Stimulated activated CD8-positive, alpha-beta memory T cell treated with anti-CD3 and anti-CD28 coated beads, Interleukin-12 subunit alpha, Interleukin-12 subunit beta, amount 100 ng/mL, for 24 hours (primary cell): ENCODE measurements around the gene HS6ST1.
"Not testable (repeated sequence)": the region's sequence is repeated elsewhere in the genome, so short reads cannot be mapped to it uniquely, and the experiment has no call there.

Source experiments
- DNase-seq: peaks from one replicate; pipeline ENCODE4 v3.0.0-alpha.2; 2020; ENCODE audit errors: extremely low read depth

Gene HS6ST1

DNA sequence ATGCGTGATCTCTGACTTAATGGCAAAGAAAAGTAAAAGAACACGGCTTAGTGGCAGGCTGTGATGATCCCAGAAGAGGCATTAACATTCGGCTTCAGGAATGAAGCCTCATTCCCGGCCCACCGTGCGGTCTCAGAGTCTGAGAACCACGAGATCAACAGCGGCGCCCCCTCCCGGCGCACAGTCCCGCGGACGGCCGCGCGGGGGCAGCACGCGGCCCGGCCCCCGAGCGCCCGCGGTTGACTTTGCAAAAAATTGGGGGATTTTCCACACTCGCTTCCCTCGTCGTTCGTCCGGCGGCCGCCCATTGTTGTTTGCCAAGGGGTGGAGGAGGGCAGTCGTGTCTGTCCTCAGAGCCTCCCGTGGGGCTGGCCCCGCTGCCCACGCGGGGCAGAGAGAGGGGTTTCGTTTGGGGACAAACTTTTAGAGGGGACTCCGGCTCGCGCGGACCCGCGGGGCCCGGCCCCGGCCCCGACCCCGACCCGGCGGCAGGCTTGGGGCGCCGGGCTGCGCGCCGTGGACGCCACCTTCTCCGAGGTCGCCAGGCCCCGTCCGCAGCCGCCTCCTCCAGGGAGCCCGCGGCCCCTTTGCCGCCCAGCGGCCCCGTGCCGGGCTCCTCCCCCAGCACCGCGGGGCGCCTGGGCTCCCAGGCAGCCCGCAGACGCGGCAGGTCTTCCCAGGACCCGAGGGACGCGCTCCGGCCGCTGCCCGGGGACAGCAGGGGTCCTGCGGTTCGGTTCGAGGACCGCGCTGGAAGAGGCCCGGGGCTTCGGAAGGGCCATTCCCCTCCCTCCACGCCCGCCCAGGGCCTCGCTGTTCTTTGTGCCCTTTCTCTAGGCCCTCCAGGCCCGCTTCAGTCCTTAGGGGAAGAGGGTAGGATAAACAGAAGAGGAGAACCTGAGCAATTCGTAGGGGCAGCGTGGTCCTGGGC, 3.4 kb upstream of the HS6ST1 start:
- DNase-seq = peak; percentile 65

- DNase-seq = no peak
Measured at GRCh38 chr2:128320906-128321771, 2.5 kb upstream of the HS6ST1 start.

- DNase-seq = no peak
Measured at GRCh38 chr2:128320192-128320905, 1.7 kb upstream of the HS6ST1 start.

DNA sequence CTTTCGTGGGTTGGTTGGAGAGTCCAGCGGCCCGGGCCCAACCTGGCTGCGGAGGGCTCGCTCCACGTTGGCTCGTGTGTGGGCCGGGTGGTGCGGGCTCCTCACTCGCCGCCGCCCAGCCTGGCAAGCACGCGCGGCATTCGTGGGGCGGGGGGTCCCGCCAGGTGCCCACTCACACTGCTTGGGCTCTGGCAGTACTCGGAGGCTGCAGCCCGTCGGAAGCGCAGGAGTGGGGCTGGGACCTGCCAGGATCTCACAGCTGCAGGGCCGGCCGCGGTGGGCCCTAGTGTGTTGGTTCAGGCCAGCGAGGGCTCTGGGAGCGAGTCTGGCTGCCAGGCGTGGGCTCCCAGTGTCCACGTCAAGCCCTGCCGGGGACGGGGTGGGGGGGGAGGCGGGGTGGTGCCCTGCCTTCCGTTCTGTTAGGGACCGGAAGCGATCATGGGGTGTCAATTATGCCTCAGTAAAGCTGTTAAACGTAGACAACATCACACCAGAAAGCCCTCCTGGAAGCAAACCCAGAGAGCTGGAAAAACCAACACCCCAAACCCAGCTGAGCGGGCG, 1.0 kb upstream of the HS6ST1 start:
- DNase-seq = no peak

DNA sequence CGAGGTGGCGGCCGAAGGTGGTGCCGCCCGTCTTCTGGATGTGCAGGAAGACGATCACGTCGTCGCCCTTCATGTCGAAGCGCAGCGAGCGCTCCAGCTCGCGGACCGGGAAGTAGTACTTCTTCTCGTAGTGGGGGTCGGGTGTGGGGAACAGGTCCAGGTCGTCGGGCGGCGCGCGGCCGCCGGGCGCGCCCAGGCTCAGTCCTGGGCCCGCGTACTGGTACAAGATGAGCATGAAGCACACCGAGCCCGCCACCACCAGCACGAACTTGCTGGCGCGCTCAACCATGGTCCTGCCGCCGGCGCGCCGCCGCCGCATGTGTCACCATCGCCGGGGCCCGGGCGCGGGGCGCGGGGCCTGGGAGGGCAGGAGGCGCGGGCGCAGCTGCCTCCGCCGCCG, 423 bp downstream of the HS6ST1 start:
- not testable (repeated sequence) for DNase-seq

DNA sequence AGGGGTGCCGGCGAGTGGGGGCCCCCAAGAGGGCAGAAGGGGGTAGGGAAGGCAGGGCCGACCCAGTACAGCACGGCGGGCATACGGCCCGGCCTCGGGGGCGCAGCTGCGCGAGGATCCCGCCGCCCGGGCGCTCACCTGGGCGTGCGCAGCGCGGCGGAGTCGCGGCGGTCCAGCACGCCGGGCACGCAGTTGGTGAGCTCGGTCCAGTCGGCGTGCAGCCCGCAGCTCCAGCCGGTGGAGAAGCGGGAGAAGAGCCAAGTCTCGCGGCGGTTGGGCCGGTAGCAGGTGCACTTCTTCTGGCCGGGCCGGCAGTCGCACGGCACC, 806 bp downstream of the HS6ST1 start:
- not testable (repeated sequence) for DNase-seq

DNA sequence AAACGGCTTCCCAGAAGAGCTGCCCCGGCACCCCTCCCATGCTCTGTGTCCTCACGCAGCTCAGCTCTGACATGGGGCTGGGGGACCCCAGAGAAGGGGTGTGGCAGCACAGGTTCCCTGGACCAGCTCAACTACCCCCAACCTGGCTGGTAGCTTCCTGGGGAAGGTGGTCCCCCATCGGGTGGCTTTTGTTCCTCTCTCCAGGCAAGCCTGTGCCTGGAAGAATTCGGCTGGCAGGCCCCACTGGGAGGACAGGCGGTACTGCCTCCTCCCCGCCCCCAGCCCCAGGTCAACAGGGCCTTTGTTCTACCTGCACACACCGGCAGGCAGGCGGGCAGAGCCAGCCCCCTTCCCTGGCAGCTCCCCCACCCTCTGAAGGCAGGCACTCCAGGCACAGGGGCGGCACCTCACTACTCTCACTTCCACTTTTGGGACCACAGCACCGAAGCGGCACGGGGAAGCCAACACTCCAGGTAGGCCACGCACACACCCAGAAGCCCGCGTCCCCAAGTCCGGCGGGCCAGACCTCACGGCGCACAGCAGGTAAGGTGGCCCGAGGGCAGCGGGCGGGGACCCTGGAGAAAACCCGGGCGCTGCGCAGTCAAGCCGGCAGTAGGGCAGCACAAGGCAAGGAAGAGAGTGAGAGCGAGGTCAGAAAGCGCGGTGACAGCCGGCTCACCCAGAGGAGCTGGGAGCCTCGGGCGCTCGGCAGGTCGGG, 1.3 kb downstream of the HS6ST1 start:
- DNase-seq = no peak

DNA sequence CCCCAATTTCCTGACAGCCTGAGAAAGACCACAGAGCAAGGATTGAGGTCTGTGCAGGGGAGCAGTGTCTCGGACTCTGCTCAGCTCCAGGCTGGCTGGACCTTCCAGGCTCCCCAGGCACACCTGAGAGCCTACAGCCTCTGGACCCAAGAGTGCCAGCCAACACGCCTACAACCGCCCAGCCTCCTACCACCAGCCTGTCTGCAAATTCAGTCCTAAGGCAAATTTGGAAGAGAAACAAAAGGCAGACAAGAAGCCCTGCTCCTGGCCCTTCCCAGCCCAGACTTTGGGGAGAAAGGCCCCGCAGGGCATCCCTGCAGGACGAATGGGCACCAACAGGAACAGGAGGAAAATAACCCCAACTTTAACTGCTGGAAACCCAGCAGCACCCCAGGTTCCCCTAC, 1.9 kb downstream of the HS6ST1 start:
- no peak for DNase-seq

DNA sequence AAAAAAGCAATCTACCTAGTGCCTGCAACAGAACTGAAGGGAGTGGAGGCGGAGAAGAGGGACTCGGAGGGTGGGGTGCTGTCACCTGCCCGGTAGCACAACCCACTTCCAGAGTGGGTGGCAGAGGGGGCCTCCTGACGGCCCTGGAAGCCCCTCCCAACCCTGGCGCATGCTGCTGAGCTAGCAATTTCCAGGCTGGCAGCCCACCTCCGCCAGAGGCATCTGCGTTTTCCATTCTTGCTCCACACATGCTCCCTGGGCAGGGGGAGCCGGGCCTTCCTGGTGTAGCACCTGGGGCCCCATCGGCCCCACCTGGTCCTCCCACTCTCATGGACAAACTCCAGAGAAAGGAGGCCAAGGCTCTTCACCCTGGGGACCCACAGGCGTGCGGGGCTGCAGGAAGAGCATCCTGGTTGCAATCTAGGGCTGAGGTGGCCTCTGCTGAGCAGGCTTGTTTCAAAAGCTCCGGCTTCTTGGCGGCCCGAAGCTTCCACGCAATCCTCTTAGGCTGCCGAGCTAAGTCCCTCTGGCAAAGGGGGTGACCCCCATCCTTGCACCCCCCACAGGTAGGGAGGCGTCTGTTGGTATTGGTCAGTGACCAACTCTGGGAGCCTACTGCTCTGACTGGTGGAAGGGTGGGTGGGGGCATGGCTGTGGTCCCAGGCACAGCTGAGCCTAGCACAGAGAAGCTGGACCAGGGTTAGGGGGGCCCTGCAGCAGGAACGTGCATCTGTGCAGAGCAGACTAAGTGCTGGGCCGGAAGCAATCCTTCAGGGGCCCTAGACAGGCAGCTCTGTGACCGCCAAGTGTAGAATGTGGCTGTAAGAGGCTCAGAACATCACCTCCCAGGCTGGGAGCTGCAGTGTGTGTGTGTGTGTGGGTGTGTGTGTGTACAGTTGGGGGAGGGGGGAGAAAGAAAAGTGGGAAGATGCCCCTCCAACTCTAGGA, 2.6 kb downstream of the HS6ST1 start:
- DNase-seq = no peak

- no peak for DNase-seq
Measured at GRCh38 chr2:128315122-128315828, 3.4 kb downstream of the HS6ST1 start.

DNA sequence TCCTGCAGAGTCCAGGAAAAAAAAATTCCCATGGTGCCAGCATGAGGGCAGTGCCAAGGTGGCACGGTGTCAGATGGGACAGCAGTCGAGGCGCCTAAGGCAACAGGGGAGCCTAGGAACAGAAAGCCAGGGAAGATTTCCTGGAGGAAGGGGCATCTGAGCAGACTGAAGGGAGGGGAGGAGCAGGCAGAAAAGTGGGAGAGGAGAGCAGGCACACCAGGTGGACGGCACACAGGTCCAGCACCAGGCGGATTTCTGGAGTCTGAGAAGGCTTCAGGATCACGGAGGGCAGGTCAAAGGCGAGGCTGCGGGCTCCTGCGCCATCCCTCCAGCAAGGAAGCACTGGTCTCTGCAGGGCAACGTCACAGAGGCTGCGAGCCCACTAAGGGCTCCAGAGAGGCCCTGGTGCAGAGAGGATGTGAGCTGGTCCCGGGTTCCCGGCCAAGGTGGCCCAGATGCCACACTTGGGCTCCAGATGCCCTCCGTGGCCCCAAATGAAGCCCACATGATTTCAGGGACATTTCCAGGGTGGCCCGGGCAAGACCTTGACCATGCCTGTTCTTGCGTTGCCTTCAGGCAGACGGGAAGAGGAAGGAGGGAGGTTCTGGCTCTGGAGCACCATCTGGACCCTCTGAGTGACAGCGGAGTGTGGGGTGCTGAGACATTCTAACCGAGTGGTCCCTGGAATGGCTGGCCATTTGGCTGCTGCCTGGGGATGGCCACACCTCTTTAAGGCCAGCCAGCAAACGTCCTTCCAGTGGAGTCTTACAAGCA, 4.1 kb downstream of the HS6ST1 start:
- DNase-seq = no peak

GRCh38 chr2:128313931-128314347, 4.7 kb downstream of the HS6ST1 start:
- no peak for DNase-seq

GRCh38 chr2:128313091-128313836, 5.4 kb downstream of the HS6ST1 start:
- DNase-seq = no peak

- DNase-seq = no peak
Measured at GRCh38 chr2:128312411-128312810, 6.3 kb downstream of the HS6ST1 start.

GRCh38 chr2:128311755-128312341, 6.8 kb downstream of the HS6ST1 start:
- DNase-seq = no peak

DNA sequence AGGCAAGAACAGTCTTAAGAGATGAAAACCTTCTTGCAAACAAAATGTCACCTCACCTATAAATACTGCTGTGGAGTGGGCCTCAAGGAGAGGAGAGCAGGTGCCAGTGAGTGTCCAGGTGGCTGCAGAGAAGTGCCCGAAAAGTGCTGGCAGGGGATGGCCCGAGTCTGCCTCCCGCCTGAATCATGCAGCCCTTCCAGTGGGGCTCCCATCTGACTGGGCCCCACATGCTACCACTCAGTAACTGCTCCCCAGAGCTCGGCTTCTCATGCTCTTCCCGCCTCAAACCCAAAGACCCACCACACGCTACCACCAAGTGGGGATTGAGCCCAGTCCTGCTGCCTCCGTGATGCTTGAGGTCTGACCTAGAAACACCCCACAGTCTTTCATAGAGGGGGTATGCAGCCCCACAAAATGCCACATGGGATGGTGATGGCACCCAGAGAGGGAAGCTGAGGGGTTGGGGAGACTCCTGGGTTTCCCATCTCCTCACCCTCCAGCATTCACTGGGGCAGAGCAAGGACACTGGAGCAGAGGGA, 7.4 kb downstream of the HS6ST1 start:
- no peak for DNase-seq

DNA sequence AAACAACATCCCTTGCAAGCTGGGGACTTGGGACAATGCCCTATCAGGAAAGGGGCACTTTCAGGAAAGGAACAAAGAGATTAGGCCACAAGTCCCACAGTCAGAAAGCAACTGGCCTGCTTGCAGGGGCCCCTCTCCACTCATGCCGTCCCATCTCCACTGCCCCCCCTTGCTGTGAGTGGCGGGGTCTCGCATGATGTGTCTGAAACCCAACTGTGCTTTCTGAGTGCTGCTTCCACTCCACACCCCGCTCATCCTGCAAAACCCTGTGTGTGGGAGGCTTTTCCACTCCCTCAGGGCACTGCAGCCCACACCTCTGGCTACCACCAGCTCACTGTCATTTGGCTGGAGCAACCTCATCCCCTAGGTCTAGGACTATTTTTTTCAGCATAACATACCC, 7.9 kb downstream of the HS6ST1 start:
- DNase-seq = no peak
